ENCODE measurements around the gene TPPP.
A peak's percentile ranks its signal among the peaks of the same experiment; 100 is the strongest.
"Not testable (repeated sequence)": the region's sequence is repeated elsewhere in the genome, so short reads cannot be mapped to it uniquely, and the experiment has no call there.

The TPPP gene

DNA sequence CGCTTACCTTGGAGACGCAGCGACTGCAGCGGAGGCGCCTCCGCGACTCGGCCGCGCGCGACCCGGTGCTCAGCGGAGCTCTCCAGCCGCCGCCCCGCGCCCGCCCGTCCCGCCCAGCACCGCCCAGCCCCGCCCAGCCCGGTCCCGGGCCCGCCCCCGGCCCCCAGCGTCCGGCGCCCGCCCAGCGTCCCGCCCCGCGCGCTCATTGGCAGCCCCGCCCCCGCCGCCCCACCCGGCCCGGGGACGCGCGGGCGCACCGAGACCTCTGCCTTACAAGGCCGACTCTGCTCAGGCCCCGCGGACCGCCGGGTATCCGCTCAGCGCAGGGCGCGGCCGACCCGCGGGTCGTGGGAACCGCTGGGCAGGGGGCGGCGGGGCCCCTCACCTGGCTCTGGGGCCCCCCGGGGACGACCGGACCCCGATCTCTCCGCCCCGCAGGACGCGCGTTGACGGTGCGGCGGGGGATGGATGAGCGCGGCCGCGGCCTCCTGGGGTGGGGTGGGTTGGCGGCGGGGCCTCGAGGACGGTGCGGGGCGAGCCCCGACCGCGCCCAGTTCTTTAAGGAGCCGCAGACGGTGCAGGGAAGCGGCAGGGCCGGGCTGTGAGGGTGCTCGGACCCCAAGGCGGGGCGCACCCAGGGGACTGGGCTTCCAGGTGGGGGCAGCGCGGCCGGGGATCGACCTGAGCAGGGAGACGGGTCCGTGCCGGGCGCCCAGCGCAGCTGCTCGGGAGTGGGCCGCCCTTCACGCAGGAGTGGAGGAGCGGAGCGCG, at the start of gene TPPP:
Gene TPPP, minus strand, starts transcription at position 82 of the 771 bp plus-strand sequence. CDS start 15,292 bp downstream, outside the sequence.
- H3K36me3 ChIP-seq (ENCODE audit: insufficient read depth, insufficient read length, low read length); H3K9me3 ChIP-seq (ENCODE audit: insufficient read depth, low read length); H3K4me1 ChIP-seq (ENCODE audit: insufficient read depth, insufficient read length); DNase-seq (ENCODE audit: low read depth, low spot score); H3K9ac ChIP-seq (ENCODE audit: insufficient read length, low read depth); H3K27me3 ChIP-seq (ENCODE audit: insufficient read depth, insufficient read length): not testable (repeated sequence)
- peak within 1 kb of the TSS; percentile 15 for H3K4me3 ChIP-seq (ENCODE audit: insufficient read length, low read depth)

DNA sequence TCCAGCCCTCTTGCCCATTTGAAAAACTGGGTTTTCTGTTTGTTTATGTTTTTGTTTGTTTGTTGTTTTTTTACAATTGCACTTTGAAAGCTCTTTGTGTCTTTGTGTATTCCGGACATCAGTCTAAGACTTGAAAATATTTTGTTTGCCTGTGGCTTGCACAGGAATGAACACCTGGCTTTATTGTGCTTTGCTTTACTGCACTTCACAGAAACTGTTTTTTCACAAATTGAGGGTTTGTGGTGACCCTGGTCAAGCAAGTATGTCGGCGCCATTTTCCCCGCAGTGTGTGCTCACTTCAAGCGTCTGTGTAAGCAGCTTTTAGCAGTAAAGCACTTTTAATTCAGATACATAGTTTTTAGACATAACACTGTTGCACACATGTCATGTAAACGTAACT, 49.1 kb upstream of the TPPP start:
- not testable (repeated sequence) for H3K9ac ChIP-seq (ENCODE audit: insufficient read length, low read depth); DNase-seq (ENCODE audit: low read depth, low spot score); H3K36me3 ChIP-seq (ENCODE audit: insufficient read depth, insufficient read length, low read length); H3K4me3 ChIP-seq (ENCODE audit: insufficient read length, low read depth); H3K27me3 ChIP-seq (ENCODE audit: insufficient read depth, insufficient read length); H3K4me1 ChIP-seq (ENCODE audit: insufficient read depth, insufficient read length); H3K9me3 ChIP-seq (ENCODE audit: insufficient read depth, low read length)

DNA sequence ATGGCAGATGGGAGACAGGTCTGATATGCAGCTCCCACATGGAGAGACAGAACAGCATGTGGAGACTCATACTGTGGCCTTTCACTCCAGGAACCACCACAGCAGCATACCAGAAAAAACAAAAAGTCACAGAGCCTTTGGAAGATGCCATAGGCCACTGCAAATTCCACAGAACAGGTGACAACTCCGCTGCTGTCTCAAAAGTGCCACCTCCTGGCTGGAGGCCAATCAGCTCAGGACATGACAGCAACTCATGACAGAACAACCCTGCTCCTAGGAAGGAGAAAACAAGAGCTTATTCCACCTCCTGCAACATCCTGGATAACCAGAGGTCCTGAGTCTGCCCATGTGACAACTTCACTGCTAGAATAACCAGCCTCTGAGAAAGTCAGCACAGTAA, 41.0 kb upstream of the TPPP start:
- not testable (repeated sequence) for DNase-seq (ENCODE audit: low read depth, low spot score); H3K4me3 ChIP-seq (ENCODE audit: insufficient read length, low read depth); H3K27me3 ChIP-seq (ENCODE audit: insufficient read depth, insufficient read length); H3K4me1 ChIP-seq (ENCODE audit: insufficient read depth, insufficient read length); H3K9me3 ChIP-seq (ENCODE audit: insufficient read depth, low read length); H3K9ac ChIP-seq (ENCODE audit: insufficient read length, low read depth); H3K36me3 ChIP-seq (ENCODE audit: insufficient read depth, insufficient read length, low read length)

DNA sequence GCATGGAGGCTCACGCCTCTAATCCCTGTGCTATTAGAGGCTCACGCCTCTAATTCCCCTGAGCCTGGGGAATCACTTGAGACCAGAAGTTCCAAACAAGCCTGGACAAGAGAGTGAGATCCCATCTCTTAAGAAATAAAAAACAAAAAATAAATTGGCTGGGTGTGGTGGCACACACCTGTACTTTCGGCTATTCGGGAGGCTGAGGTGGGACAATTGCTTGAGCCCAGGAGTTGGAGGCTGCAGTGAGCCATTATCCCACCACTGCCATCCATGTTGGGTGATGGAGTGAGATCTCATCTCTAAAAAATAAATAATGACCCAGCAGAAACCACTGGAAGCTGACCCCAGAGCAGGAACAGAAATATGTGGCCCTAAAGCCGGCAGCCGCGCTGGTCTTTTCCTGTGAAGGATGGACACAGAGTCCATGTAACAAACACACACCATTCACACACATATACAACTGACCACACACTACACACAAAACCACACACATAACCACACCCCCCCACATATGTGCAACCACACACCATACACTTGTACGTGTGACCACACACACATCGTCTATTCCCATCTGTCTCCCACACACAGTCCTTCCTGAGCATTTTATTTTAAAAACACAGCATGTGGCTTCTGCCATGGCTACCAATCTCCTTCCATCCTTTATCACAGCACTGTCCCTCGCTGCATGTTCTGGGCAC, 39.8 kb upstream of the TPPP start:
- H3K9me3 ChIP-seq (ENCODE audit: insufficient read depth, low read length); DNase-seq (ENCODE audit: low read depth, low spot score); H3K4me1 ChIP-seq (ENCODE audit: insufficient read depth, insufficient read length); H3K27me3 ChIP-seq (ENCODE audit: insufficient read depth, insufficient read length); H3K9ac ChIP-seq (ENCODE audit: insufficient read length, low read depth); H3K36me3 ChIP-seq (ENCODE audit: insufficient read depth, insufficient read length, low read length); H3K4me3 ChIP-seq (ENCODE audit: insufficient read length, low read depth): not testable (repeated sequence)

DNA sequence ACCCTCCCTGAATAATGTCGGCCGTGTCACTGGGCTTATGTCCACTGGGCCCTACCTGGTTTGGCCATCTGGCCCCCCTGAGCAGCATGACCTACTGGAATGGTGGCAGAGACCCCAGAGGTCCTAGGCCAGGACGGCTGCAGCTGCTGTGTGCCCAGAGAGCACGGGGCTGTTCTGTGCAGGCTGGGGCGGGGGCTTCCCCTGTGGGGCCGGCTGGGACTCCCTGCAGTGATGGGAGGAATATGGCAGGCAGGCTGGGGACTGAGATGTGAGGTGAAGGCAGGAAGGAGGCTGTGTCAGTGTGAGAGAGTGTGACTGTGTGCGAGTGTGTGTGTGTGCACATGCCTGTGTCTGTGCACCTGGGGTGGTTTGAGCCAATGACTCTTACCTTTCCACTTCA, 36.1 kb upstream of the TPPP start:
- H3K36me3 ChIP-seq (ENCODE audit: insufficient read depth, insufficient read length, low read length); H3K4me1 ChIP-seq (ENCODE audit: insufficient read depth, insufficient read length); H3K4me3 ChIP-seq (ENCODE audit: insufficient read length, low read depth); H3K27me3 ChIP-seq (ENCODE audit: insufficient read depth, insufficient read length); H3K9me3 ChIP-seq (ENCODE audit: insufficient read depth, low read length); H3K9ac ChIP-seq (ENCODE audit: insufficient read length, low read depth); DNase-seq (ENCODE audit: low read depth, low spot score): not testable (repeated sequence)

DNA sequence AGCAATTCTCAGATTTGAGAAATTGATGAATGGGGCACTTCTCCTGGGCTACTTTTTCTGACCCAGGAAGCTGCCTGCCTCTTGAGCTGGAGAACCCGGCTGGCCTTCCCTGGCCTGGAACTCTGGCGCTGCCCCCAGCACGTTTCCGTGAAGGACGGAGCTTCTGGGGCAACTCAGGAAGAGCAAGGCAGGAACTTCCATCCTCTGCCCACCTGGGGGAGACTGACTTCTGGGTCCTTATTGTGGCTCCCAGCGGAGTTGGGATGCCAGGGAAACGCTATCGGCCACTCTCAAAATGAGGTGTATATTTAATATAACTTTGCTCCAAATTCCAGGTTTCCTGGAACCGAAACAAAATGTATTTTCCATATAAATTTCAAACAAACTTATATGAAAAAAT, 33.9 kb upstream of the TPPP start:
- H3K36me3 ChIP-seq (ENCODE audit: insufficient read depth, insufficient read length, low read length); DNase-seq (ENCODE audit: low read depth, low spot score); H3K4me3 ChIP-seq (ENCODE audit: insufficient read length, low read depth); H3K9ac ChIP-seq (ENCODE audit: insufficient read length, low read depth); H3K27me3 ChIP-seq (ENCODE audit: insufficient read depth, insufficient read length); H3K4me1 ChIP-seq (ENCODE audit: insufficient read depth, insufficient read length); H3K9me3 ChIP-seq (ENCODE audit: insufficient read depth, low read length): not testable (repeated sequence)

DNA sequence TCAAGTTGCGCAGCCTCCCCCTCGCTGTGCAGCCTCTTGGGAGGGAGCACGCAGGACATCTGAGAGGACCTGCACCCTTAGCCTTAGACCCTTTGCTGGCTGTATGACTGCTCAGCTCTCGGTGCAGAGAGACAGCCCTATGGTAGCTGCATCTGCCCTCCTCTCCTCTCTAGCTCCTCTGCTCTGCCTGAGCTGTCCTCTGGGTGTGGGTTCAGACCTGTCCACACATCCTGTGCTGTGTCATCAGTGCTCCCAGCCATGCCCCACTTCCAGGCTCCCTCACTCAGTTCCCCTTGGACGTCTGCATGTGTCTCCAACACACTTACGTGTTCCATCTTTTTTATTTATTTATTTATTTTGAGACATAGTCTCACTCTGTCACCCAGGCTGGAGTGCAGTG, 30.7 kb upstream of the TPPP start:
- H3K4me1 ChIP-seq (ENCODE audit: insufficient read depth, insufficient read length); H3K9ac ChIP-seq (ENCODE audit: insufficient read length, low read depth); H3K9me3 ChIP-seq (ENCODE audit: insufficient read depth, low read length); H3K4me3 ChIP-seq (ENCODE audit: insufficient read length, low read depth); DNase-seq (ENCODE audit: low read depth, low spot score); H3K36me3 ChIP-seq (ENCODE audit: insufficient read depth, insufficient read length, low read length); H3K27me3 ChIP-seq (ENCODE audit: insufficient read depth, insufficient read length): not testable (repeated sequence)

DNA sequence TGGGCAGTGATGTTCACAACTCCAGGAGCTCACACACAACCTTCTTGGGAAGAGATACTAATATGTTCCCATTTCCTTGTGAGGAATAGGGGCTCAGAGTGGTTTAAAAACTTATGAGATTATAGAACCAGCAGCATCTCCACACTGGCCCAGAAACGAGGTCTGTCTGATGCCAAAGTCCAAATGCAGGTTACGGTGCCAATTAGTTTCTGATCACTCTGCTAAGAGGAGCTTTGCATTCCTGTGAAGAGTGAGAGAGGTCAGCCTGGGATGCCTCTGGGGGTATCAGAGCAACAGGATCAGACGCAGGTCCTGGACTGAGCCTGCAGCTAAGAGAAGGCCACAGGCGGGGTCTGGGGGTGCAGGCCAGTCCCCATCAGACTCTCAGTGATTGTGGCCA, 30.2 kb upstream of the TPPP start:
- H3K9me3 ChIP-seq (ENCODE audit: insufficient read depth, low read length); H3K36me3 ChIP-seq (ENCODE audit: insufficient read depth, insufficient read length, low read length); H3K4me3 ChIP-seq (ENCODE audit: insufficient read length, low read depth); H3K27me3 ChIP-seq (ENCODE audit: insufficient read depth, insufficient read length); H3K4me1 ChIP-seq (ENCODE audit: insufficient read depth, insufficient read length); DNase-seq (ENCODE audit: low read depth, low spot score); H3K9ac ChIP-seq (ENCODE audit: insufficient read length, low read depth): not testable (repeated sequence)

DNA sequence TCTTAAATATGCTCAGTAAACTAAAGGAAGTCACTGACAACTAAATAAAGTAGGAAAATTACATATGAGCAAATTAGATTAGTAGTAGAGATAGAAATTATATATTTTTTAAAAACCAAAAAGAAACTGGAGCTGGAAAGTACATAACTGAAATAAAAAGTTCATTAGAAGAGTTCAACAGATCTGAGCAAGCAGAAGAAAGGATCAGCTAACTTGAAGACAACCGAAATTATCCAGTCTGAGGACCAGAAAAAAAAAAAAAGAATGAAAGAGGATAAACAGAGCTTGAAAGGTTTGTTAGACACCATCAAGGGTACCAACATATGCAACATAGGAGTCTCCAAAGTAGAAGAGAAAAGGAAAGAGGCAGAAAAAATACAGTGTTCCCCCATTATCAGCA, 26.2 kb upstream of the TPPP start:
- DNase-seq (ENCODE audit: low read depth, low spot score); H3K27me3 ChIP-seq (ENCODE audit: insufficient read depth, insufficient read length); H3K36me3 ChIP-seq (ENCODE audit: insufficient read depth, insufficient read length, low read length); H3K9me3 ChIP-seq (ENCODE audit: insufficient read depth, low read length); H3K9ac ChIP-seq (ENCODE audit: insufficient read length, low read depth); H3K4me1 ChIP-seq (ENCODE audit: insufficient read depth, insufficient read length); H3K4me3 ChIP-seq (ENCODE audit: insufficient read length, low read depth): not testable (repeated sequence)
